HG02642 (cell line): ENCODE data around the gene VOPP1.

Experiments
- ATAC-seq: cut with Tn5 transposase; IDR thresholded peaks from one replicate; pipeline ENCODE4 v1.9.1; 2021; ENCODE audit warnings: mild to moderate bottlenecking; ENCODE audit not compliant: unreplicated experiment, poor library complexity

Gene VOPP1

GRCh38 chr7:55441774-55442522 lies 130.4 kb downstream of the VOPP1 start:
- ATAC-seq = no peak

GRCh38 chr7:55441002-55441401 lies 131.3 kb downstream of the VOPP1 start:
- ATAC-seq = no peak

GRCh38 chr7:55440040-55440690 lies 132.1 kb downstream of the VOPP1 start:
- ATAC-seq = no peak

DNA sequence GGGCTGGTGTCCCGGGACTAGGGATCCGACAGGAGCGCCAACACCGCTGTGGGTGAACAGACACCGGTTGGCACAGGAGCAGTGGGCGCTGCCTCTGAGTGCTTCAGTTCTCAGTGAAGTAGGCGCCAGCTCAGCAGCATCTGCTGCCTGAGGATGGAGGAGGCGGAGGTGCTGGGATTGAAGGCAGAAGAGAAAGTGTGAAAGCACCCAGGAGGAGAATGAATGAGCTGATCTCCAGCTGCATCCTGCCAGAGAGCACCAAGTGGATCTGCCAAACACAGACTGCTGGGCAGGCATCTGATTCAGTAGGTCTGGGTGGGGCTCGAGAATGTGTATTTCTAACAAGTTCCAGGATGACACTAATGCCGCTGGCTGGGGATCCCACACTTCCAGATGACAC lies 132.7 kb downstream of the VOPP1 start:
- no peak for ATAC-seq

- ATAC-seq = no peak
Measured at GRCh38 chr7:55438757-55439525, 133.4 kb downstream of the VOPP1 start.

DNA sequence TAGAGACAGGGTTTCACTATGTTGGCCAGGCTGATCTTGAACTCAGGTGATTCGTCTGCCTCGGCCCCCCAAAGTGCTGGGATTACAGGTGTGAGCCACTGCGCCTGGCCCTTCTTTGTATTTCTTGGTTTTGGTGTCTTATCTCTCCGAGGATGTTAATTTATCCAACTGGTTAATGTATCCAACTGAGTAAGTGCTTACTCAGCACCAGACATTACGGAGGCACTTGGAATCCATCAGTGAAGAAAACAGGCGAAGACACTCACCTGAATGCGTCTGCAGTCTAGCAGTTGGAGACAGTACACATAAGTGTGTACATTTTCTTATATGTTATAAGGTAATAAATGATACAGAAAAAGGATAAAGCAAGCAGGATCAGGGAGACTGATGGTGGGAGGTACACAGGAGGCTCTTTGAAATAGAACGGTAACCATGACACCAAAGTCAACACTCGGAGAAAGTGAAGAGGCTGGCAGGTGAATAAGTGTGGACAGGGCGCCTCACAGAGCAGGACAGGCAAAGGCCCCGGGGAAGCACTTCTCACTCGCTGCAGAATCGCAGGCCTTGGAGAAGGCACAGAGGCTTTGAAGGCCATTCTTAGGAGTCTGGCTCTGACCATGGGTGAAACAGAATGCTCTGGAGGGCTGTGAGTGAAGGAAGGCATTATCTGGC lies 134.1 kb downstream of the VOPP1 start:
- no peak for ATAC-seq

DNA sequence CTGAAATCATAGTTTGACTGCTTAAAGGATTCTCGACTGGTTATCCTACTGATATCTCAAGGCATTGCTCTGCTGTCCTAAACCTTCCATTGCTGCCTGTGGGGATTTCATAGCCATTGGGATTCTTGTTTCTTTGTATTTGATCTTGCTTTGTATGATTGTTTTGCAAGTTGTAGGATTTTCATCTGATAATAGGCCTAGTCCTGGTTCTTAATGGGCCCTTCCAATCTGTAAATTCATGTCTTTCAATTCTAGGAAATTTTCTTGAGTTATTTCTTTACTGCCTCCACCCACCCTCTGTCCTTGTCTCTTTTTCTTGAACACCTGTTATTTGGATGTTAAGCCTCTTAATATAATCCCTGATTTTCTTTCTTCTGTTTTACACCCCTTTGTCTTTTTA lies 134.9 kb downstream of the VOPP1 start:
- ATAC-seq = no peak

- ATAC-seq = no peak
Measured at GRCh38 chr7:55436457-55436856, 135.8 kb downstream of the VOPP1 start.

DNA sequence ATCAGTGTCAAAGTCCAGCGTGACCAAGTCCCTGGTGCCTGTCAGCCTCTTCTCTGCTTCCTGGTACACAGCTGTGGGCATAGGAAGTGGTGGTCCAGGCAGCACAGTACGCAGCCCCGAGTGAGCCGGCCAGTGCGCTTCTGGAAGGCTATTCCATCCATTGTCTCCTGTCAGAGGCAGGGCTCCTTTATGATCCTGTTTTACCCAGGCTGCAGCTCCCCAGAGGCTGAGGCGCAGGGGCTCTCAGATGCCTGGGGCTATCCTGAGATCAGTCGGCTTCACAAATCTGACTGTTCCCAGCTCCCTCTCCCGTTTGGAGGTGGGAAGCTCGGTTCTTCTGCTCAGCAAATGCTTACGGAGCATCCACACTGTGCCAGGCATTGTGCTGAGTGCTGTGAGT lies 136.8 kb downstream of the VOPP1 start:
- no peak for ATAC-seq

DNA sequence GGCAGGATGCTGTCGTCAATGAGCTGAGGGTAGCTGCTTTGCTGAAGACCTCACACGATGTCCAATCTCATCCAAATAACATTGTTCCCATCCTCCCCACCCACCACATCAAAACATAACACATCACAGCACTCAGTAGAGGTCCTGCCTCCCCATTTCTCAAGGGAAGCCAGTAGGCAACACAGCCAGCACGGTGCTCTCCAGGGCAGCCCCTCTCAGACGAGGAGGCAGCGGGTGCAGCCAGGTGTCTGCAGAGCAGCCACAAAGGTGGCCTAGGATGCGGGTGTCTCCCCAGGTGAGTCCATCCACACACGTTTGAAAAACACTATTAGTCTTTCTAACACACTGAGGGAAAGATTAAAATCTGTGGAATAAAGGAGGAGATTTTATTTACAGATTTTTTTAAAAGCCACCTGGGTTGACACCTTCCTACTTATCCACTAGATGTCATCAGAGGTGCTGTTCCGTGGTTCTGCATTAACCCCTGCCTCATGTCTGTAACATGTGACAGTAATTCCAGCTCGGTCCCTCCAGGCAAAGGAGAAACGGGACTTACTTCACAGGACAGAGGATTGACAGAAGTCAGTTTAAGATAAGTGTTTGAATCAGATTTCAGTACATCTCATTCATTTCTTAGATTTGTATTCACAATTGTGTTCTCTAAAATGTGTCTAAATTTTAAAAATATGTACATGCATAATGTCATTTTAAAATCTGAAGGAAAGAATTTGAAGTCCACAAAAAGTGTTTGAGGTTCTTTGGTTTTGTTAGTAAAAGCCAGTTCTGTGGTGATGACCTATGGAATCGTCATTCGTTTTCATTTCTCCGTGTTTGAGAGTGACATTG lies 139.1 kb downstream of the VOPP1 start:
- ATAC-seq = peak; percentile 78

DNA sequence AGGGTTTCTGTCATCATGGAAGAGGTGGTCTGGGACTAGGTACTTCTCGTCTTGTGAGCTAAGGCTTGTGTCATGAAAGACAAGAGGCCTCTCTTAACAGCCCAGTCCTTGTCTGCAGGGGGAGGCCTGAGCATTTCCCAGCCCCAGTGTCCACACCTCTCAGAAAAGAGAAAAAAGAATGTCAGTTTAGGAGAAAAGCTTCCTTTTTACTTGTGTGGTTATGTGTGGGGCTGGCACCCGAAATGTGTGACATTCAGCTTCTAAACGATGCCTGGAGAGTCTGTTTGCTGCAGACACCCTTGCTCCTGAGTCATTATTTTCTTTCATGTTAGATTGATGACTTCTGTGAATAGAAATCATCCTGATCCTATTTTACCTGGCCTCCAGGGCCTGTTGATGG lies 139.8 kb downstream of the VOPP1 start:
- ATAC-seq = no peak

DNA sequence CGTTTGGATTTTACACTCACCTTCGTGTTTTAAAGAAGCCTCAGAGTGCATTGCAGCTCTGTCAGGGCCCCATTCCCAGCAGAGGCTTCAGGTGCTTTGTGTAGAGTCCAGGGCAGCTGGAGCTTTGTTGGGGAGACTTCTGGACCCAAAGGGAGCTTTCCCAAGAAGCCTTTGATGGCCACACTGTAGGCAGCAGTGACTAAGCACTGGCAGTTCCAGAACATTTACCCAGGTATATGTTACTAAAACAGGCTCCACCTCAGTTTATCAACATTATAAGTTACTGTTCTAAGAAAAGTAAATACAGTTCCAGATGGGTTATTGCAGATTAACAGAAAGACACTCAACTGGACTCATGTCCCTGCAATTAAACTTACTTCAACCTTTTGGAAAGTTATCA lies 140.4 kb downstream of the VOPP1 start:
- no peak for ATAC-seq

- no peak for ATAC-seq
Measured at GRCh38 chr7:55429835-55430499, 142.3 kb downstream of the VOPP1 start.

DNA sequence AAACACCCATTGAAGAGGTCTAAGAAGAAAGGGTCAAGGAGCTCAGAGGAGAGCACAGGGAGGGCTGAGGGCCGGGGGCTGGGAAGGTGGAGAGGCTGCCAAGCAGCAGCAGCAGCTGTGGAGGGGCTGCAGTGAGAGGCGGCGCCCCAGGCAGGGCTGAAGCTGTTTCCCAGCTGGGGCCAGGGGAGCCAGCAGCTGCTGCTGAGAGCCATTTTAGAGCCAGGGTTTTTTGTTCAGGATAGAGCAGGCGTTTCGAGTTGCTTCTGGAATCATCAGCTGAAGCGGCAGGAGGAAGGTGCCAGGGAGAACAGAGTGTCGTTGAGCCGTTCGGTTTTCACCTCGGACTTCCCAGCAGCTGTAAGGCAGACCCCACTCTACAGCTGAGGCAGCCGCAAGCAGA lies 144.5 kb downstream of the VOPP1 start:
- no peak for ATAC-seq

DNA sequence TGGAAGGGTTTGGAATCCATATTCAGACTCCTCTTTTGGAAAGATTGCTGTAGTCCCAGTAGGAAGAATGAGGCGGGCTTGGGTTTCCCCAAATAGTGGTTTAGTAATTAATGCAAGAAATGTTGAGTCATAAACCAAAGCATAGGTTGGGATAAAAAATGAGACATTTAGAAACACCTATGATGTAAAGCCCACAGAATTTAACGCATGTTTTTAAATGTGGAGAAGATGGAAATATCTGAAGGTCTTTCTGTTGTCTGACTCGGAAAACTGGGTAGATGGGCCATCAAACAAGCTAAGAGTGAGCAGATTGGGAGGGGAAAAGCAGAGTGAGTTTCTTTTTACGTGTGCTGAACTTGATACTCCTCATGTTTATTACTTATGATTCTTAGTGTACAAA lies 145.0 kb downstream of the VOPP1 start:
- ATAC-seq = no peak

GRCh38 chr7:55426676-55427075 lies 145.6 kb downstream of the VOPP1 start:
- ATAC-seq = no peak

- ATAC-seq = no peak
Measured at GRCh38 chr7:55425141-55425752, 147.1 kb downstream of the VOPP1 start.

GRCh38 chr7:55423891-55424290 lies 148.4 kb downstream of the VOPP1 start:
- ATAC-seq = no peak

GRCh38 chr7:55423277-55423711 lies 149.0 kb downstream of the VOPP1 start:
- no peak for ATAC-seq
